HFF-Myc (cell line): ENCODE data around the gene PDE9A.

Experiments
- DNase-seq: peaks from one replicate; pipeline ENCODE4 v3.0.0-alpha.2; 2011; ENCODE audit warnings: low read depth; ENCODE audit errors: extremely low read depth
- H3K4me3 ChIP-seq: replicated peaks from 2 replicates; pipeline ENCODE4 v1.5.1; 2011; ENCODE audit warnings: low read depth, mild to moderate bottlenecking, control low read depth, low read length
- CTCF ChIP-seq: IDR thresholded peaks from 2 replicates; pipeline ENCODE4 v1.5.1; 2012; ENCODE audit warnings: mild to moderate bottlenecking, low read depth, low read length, control low read depth; ENCODE audit errors: missing control alignments

PDE9A gene

GRCh38 chr21:42739061-42739931 is 85.9 kb downstream of the PDE9A start:
- no peak for TF ChIP-seq CTCF
- DNase-seq = no peak
- no peak overlapping the region for H3K4me3 ChIP-seq

- TF ChIP-seq CTCF = no peak
- no peak for DNase-seq
- no peak overlapping the region for H3K4me3 ChIP-seq
Measured at GRCh38 chr21:42740405-42740909, 87.0 kb downstream of the PDE9A start.

- DNase-seq = no peak
- no peak for TF ChIP-seq CTCF
- no peak overlapping the region for H3K4me3 ChIP-seq
Measured at GRCh38 chr21:42741066-42741465, 87.6 kb downstream of the PDE9A start.

- no peak for TF ChIP-seq CTCF
- DNase-seq = no peak
- H3K4me3 ChIP-seq = no peak overlapping the region
Measured at GRCh38 chr21:42744520-42745445, 91.4 kb downstream of the PDE9A start.

GRCh38 chr21:42745511-42746239 is 92.3 kb downstream of the PDE9A start:
- H3K4me3 ChIP-seq = no peak overlapping the region
- TF ChIP-seq CTCF = no peak

GRCh38 chr21:42746240-42746592 is 92.8 kb downstream of the PDE9A start:
- H3K4me3 ChIP-seq = no peak overlapping the region
- TF ChIP-seq CTCF = no peak
- no peak for DNase-seq

More at GRCh38 chr21:42745511-42746239, 92.3 kb downstream of the PDE9A start:
- no peak for DNase-seq
